Umbilical cord (tissue), 1 donor: ENCODE measurements around the gene CCND2. TPM values are rescaled to one million over a fixed set of nuclear protein-coding genes. Genes with fewer than 3 reads are reported as not detected.

Source experiments
- total RNA-seq: library from RNA; depleted of rRNA; stranded (reverse); fragments of >200 nt; gene quantifications from one replicate; pipeline ENCODE4 v1.2.3, GENCODE V29; 2014; ENCODE audit warnings: low replicate concordance; ENCODE audit not compliant: insufficient read depth

Gene CCND2
- total RNA-seq, 1 donor from 2014 or later = 562 TPM

Other genes with a start within 250 kb of the CCND2 start
- 6.3 TPM for gene TIGAR, start 47.5 kb downstream of the CCND2 start, total RNA-seq
- gene FGF23, start 106.0 kb downstream of the CCND2 start, total RNA-seq = 4.3 TPM
- 1.4 TPM for gene FGF6, start 172.1 kb downstream of the CCND2 start, total RNA-seq